HG03095 (cell line): Measurements from ENCODE around the gene DDX59.
"Not testable (repeated sequence)": the region's sequence is repeated elsewhere in the genome, so short reads cannot be mapped to it uniquely, and the experiment has no call there.

Experiments used
- ATAC-seq: cut with Tn5 transposase; IDR thresholded peaks from one replicate; pipeline ENCODE4 v1.9.1; 2021; ENCODE audit warnings: moderate library complexity; ENCODE audit not compliant: unreplicated experiment

Gene DDX59

GRCh38 chr1:200631375-200631774 lies 38.3 kb downstream of the DDX59 start:
- no peak for ATAC-seq

DNA sequence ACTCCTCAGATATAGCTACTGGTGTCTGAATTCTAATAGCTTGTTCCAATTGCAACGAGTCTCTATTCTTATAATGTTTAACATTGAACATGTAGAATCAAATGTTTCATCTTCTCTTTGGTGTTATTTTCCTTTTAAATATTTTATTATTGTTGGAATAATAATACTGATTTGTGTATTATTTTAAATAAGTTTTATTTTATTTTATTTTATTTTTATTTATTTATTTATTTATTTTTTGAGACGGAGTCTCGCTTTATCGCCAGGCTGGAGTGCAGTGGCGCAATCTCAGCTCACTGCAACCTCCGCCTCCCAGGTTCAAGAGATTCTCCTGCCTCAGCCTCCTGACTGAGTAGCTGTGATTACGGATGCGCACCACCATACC lies 39.2 kb downstream of the DDX59 start:
- not testable (repeated sequence) for ATAC-seq

- no peak for ATAC-seq
These were observed 39.7 kb downstream of the DDX59 start for GRCh38 chr1:200629876-200630514.

DNA sequence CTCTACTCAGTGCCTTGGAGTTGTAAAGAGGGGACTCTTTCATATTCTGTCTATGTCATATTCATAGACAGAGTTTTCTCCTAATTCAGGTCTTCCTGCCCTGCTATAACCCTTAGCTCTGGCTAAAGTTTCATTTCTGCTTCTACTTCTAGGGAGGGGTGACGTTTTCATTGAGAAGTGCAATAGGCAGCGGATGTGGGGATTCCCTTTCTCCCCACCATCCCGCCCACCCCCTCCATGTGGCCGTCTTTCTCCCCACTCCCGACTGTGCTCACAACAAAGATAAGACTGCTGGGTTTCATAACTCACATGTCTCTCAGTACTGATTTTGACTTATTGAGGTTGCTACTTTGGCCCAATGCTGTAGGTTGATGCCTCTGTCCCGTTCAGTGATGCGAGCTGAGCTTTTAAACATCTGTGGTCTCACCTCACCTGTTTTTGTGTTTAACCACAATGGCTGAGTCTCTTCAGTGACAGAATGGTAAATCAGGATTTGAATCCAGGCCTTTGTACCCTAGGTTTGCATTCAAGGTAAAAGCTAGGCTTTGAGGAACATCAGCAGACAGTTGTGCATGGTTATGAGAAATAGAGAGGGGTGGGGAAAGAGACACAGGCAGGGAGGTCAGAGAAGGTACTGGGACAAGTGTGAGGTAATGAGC lies 41.4 kb downstream of the DDX59 start:
- ATAC-seq: peak; percentile 79

- no peak for ATAC-seq
These were observed 42.0 kb downstream of the DDX59 start for GRCh38 chr1:200627575-200628222.

GRCh38 chr1:200626853-200627534 lies 42.7 kb downstream of the DDX59 start:
- no peak for ATAC-seq

GRCh38 chr1:200625381-200625824 lies 44.3 kb downstream of the DDX59 start:
- ATAC-seq: no peak

GRCh38 chr1:200624679-200625335 lies 44.9 kb downstream of the DDX59 start:
- no peak for ATAC-seq

DNA sequence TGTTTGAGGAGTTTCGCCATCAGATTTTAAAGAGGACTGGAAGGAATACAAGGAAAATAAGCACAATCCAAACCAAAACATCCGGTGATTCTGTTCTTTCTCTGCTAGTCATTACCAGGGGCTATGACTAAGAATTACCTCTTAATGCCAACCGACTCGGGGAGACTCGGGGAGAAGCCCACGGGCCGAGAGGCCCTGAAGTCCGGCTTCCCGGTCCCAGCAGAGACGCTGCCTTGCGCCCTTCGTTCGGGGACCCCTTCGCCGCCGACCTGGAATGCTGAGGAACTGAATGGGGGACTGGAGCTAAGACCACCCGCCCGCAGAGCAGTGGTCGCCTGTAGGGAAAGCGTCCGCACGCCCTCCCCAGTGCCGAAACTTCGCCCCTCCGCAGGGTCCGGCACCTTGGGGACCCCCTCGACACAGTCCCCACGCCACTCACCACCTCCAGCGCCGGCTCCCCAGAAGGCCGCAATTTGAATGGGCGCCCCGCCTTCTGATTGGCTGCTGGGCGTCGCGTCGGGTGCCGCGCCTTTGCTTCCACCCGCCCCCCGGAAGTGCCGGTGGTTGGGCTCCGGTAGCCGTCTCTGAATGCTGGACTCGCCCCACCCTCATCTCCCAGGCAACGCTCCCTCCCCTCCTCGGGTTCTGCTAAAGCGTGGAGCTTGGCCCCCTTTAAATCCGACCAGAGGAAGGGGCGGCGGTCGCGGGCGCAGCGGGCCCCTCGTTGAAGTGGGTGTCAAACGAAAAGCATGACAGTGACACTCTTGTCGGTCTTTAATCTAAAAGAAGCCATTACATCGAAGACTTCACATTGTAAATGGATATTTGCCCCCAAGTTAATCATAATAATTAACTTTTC lies 49.2 kb downstream of the DDX59 start, which contains the start of gene KIF14:
TSS of gene KIF14 (minus strand) at position 479 of the 859 bp plus-strand sequence. CDS start 2,028 bp downstream, outside the sequence.
- peak; percentile 89 for ATAC-seq

DNA sequence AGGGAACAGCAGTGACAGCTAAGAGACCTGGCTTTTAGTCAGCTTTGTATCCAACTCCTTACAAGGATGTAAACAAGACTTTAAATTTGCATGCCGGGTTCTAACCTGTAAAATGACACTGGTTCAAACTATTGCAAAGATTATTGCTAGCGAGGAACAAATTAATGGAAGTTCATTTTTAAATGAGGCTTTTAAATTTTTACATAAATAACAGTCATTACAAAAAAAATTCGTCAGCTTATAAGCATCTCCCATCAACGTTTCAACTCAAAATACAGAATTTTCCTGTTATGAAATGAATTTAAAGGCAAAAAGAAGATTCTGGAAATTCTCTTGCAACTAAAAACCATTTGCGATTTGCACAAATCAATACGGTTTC lies 49.8 kb downstream of the DDX59 start:
- no peak for ATAC-seq

DNA sequence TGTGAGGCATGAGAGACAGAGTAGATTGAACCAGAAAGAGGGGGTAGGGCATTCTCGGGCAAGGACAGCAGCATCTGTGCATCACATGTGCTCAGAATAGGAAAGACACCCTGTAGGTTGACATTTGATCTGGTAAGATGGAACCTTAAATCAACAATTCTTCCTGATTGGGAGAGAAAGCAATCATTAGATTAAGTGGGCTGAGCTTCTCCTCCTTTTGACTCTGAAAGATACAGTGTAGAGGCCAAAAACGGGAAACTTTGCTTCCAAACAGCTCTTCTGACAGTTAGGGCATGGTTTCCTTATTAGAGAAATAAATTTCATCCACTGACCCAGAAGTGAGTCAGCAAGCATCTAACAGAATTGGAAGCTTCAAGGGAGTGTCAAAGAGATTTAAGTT lies 58.9 kb downstream of the DDX59 start:
- no peak for ATAC-seq

DNA sequence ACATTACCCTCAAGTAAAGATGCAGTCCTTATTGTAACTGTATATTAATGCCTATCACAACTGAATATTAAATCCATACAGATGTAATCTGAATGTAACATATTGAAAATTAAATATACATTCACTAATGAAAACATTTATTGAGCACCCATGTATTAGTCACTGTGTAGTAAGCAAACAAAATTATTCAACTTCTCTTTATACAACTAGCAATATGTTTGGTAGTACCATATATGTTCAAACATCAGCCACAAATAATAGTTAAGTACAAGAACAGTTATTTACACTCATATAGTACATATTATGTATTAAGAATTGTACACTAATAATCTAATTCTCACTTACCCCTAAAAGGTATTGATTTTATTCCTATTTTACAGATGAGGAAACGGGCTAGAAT lies 67.1 kb downstream of the DDX59 start:
- ATAC-seq: no peak
